Loucy (cell line): Measurements from ENCODE around the gene SH3BP1.

Experiments
- H2AFZ ChIP-seq: fragments of 200-600 bp; sonication (generic); 2 replicates; pipeline ENCODE4 v1.6.0; 2016; ENCODE audit warnings: antibody characterized with exemption, mild to moderate bottlenecking, low read length, moderate library complexity
- H3F3A ChIP-seq: fragments of 200-600 bp; 2 replicates; pipeline ENCODE4 v1.6.0; 2016; ENCODE audit warnings: antibody characterized with exemption, low read depth, mild to moderate bottlenecking
- H3K27me3 ChIP-seq: fragments of 200-600 bp; sonication (generic); 2 replicates; pipeline ENCODE4 v1.6.1; 2014; ENCODE audit warnings: low read length, mild to moderate bottlenecking; ENCODE audit not compliant: insufficient read depth, poor library complexity, severe bottlenecking
- H3K36me3 ChIP-seq: fragments of 200-600 bp; sonication (generic); 2 replicates; pipeline ENCODE4 v1.6.1; 2016; ENCODE audit warnings: low read length; ENCODE audit not compliant: insufficient read depth
- H3K4me1 ChIP-seq: fragments of 200-600 bp; sonication (generic); 2 replicates; pipeline ENCODE4 v1.5.1; 2014; ENCODE audit warnings: low read length, mild to moderate bottlenecking; ENCODE audit not compliant: insufficient read depth, poor library complexity, severe bottlenecking
- H3K4me2 ChIP-seq: fragments of 200-600 bp; sonication (generic); 2 replicates; pipeline ENCODE4 v1.6.0; 2014; ENCODE audit warnings: antibody characterized with exemption, low read length, low read depth, mild to moderate bottlenecking; ENCODE audit not compliant: poor library complexity, severe bottlenecking
- H3K4me3 ChIP-seq: fragments of 200-600 bp; sonication (generic); 2 replicates; pipeline ENCODE4 v1.5.1; 2014; ENCODE audit warnings: low read length, mild to moderate bottlenecking, mixed read lengths; ENCODE audit not compliant: poor library complexity, severe bottlenecking
- H3K79me2 ChIP-seq: fragments of 200-600 bp; sonication (generic); 2 replicates; pipeline ENCODE4 v1.6.1; 2014; ENCODE audit warnings: low read length; ENCODE audit not compliant: insufficient read depth
- H3K9ac ChIP-seq: fragments of 200-600 bp; sonication (generic); 2 replicates; pipeline ENCODE4 v1.6.0; 2014; ENCODE audit warnings: mild to moderate bottlenecking, low read depth, low read length, moderate library complexity; ENCODE audit not compliant: poor library complexity, severe bottlenecking
- H3K9me2 ChIP-seq: fragments of 200-600 bp; sonication (generic); replicated peaks from 2 replicates; pipeline ENCODE4 v1.6.1; 2016; ENCODE audit warnings: low read depth, low read length, mixed read lengths
- H3K9me3 ChIP-seq: fragments of 200-600 bp; sonication (generic); 2 replicates; pipeline ENCODE4 v1.6.1; 2014; ENCODE audit warnings: mild to moderate bottlenecking, antibody characterized with exemption, low read length, low read depth; ENCODE audit not compliant: insufficient read depth
- H4K20me1 ChIP-seq: fragments of 200-600 bp; sonication (generic); 2 replicates; pipeline ENCODE4 v1.6.0; 2014; ENCODE audit warnings: antibody characterized with exemption, low read length, mild to moderate bottlenecking; ENCODE audit not compliant: insufficient read depth, poor library complexity, severe bottlenecking
- CTCF ChIP-seq: fragments of 200-600 bp; sonication (generic); conservative IDR thresholded peaks from 2 replicates; pipeline ENCODE4 v1.5.1; 2014; ENCODE audit warnings: mild to moderate bottlenecking, antibody characterized with exemption, low read length
- EZH2phosphoT487 ChIP-seq: fragments of 200-600 bp; IDR thresholded peaks from 2 replicates; pipeline ENCODE4 v1.6.1; 2018; ENCODE audit warnings: antibody characterized with exemption, mild to moderate bottlenecking, moderate library complexity, borderline replicate concordance

Gene SH3BP1

GRCh38 chr22:37633089-37633624, 6.3 kb upstream of the SH3BP1 start:
- TF ChIP-seq CTCF (no peak), EZH2phosphoT487 (no peak)
- Histone ChIP-seq H3K9me3 (no peaks in the 10 kb centered on the region), H2AFZ (no peak overlapping the region), H3K9me2 (no peaks in the 10 kb centered on the region), H3K4me3 (peak overlapping the region; percentile 59), H3K9ac (peak overlapping the region; percentile 68), H3K4me2 (peak overlapping the region; percentile 84), H3K36me3 (no peaks in the 10 kb centered on the region), H3F3A (peaks cover 16% of the 10 kb centered on the region), H3K79me2 (0 out of 2 replicates have a peak, but pooled peaks cover 5% of the 10 kb centered on the region), H3K27me3 (no peaks in the 10 kb centered on the region), H4K20me1 (no peaks in the 10 kb centered on the region), H3K4me1 (peaks cover 66% of the 10 kb centered on the region)

GRCh38 chr22:37633625-37634416, 5.6 kb upstream of the SH3BP1 start:
- Histone ChIP-seq H2AFZ (no peak overlapping the region), H3K27me3 (no peaks in the 10 kb centered on the region), H3K4me2 (peak overlapping the region; percentile 84), H4K20me1 (no peaks in the 10 kb centered on the region), H3K79me2 (0 out of 2 replicates have a peak, but pooled peaks cover 5% of the 10 kb centered on the region), H3K9me2 (no peaks in the 10 kb centered on the region), H3K36me3 (no peaks in the 10 kb centered on the region), H3K9me3 (no peaks in the 10 kb centered on the region), H3K4me3 (peak overlapping the region; percentile 59), H3K4me1 (peaks cover 66% of the 10 kb centered on the region), H3F3A (peaks cover 16% of the 10 kb centered on the region), H3K9ac (peak overlapping the region; percentile 68)
- no peak for TF ChIP-seq EZH2phosphoT487
- TF ChIP-seq CTCF: no peak; the same call in 1 of the 2 replicates

GRCh38 chr22:37634417-37634924, 5.0 kb upstream of the SH3BP1 start:
- H3K27me3 ChIP-seq: no peaks in the 10 kb centered on the region
- no peaks in the 10 kb centered on the region for H3K36me3 ChIP-seq
- peak; percentile 41 for TF ChIP-seq CTCF
- no peak for TF ChIP-seq EZH2phosphoT487
- no peak overlapping the region for H2AFZ ChIP-seq
- H3K4me1 ChIP-seq: peaks cover 70% of the 10 kb centered on the region
- no peaks in the 10 kb centered on the region for H4K20me1 ChIP-seq
- H3K9me3 ChIP-seq: no peaks in the 10 kb centered on the region
- peak overlapping the region; percentile 84 for H3K4me2 ChIP-seq
- H3K79me2 ChIP-seq: peaks cover 5% of the 10 kb centered on the region; the same call in 1 of the 2 replicates
- H3K9ac ChIP-seq: peak overlapping the region; percentile 68
- no peaks in the 10 kb centered on the region for H3K9me2 ChIP-seq
- peak overlapping the region; percentile 59 for H3K4me3 ChIP-seq
- H3F3A ChIP-seq: peaks cover 16% of the 10 kb centered on the region
